HG03280 (cell line): ENCODE data around the gene ADGRA3.
"Not testable (repeated sequence)": the region's sequence is repeated elsewhere in the genome, so short reads cannot be mapped to it uniquely, and the experiment has no call there.

Source experiments
- ATAC-seq: cut with Tn5 transposase; IDR thresholded peaks from one replicate; pipeline ENCODE4 v1.9.1; 2021; ENCODE audit warnings: mild to moderate bottlenecking, moderate library complexity; ENCODE audit not compliant: unreplicated experiment

Gene ADGRA3

DNA sequence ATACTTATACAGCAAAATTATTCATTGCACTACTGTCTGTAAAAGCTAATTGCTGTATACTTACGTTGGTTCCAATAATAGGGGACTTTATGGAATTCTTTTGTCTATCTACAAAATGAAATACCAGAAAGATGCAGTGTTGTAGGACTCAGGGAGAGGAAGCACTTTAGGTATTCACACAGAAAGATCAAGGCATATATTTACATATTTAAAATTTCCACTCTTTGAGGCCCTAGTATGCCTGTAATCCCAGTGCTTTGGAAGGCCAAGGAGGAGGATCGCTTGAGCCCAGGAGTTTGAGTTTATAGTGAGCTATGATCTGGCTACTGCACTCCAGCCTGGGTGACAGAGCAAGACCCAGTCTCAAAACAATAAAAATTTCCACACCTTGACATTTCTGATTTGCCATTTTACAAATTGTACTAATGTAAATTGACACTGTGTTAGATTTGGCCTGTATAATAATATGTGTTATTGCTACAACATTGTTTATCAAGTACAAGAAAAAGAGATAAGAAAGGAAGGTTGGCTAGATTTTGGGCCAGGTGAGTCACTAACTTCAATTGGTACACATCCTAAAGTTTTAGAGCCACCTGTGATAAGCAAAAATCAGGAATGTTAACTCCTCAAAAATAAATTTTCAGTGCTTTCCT is 35.1 kb downstream of the ADGRA3 start:
- no peak for ATAC-seq

GRCh38 chr4:22478426-22478825 is 37.4 kb downstream of the ADGRA3 start:
- ATAC-seq, result no peak

- ATAC-seq, result no peak
These were observed 38.1 kb downstream of the ADGRA3 start for GRCh38 chr4:22477813-22478182.

- no peak for ATAC-seq
These were observed 38.6 kb downstream of the ADGRA3 start for GRCh38 chr4:22477136-22477812.

DNA sequence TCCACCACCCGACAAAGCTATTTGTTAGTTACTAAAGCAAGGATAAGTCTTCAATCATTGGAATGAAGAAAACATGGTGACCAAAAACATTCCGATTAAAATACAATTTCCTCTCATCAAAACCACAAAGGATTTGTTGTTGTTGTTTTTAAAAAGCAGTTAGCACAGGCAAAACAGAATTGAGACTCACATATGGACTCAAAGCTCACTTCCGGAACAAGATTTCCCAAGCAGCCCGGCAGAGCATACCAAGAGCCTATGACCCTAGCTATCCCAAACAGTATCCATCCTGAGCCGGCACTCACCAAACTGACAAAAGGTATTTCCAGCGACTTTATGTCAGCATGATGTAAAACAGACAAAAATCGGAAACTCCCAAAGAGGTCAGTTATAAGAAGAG is 39.9 kb downstream of the ADGRA3 start:
- no peak for ATAC-seq

GRCh38 chr4:22475311-22475646 is 40.6 kb downstream of the ADGRA3 start:
- ATAC-seq, result not testable (repeated sequence)

- no peak for ATAC-seq
These were observed 41.1 kb downstream of the ADGRA3 start for GRCh38 chr4:22474636-22475310.

- no peak for ATAC-seq
These were observed 42.6 kb downstream of the ADGRA3 start for GRCh38 chr4:22473268-22473667.

- no peak for ATAC-seq
These were observed 43.8 kb downstream of the ADGRA3 start for GRCh38 chr4:22471999-22472461.

DNA sequence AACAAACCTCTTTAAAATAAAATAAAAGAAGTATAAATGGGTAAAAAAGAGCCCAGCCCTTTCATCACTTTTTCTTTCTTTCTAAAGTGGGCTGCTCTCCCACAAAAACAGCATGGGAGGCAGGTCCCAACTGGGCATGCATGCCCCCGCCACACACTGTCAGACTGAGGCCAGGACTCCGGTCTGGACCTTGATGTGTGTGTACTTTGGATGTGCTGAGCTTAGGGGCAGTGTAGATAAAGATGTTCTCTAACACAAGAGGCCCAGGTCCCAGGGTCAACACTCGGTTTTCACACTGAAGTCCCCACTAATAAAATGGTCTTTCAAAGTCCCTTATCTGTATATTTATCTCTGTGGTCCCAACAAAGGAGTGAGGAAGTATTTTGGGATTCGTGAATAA is 44.4 kb downstream of the ADGRA3 start:
- ATAC-seq, result no peak

- no peak for ATAC-seq
These were observed 49.3 kb downstream of the ADGRA3 start for GRCh38 chr4:22466581-22466980.

GRCh38 chr4:22465996-22466395 is 49.9 kb downstream of the ADGRA3 start:
- ATAC-seq, result no peak

DNA sequence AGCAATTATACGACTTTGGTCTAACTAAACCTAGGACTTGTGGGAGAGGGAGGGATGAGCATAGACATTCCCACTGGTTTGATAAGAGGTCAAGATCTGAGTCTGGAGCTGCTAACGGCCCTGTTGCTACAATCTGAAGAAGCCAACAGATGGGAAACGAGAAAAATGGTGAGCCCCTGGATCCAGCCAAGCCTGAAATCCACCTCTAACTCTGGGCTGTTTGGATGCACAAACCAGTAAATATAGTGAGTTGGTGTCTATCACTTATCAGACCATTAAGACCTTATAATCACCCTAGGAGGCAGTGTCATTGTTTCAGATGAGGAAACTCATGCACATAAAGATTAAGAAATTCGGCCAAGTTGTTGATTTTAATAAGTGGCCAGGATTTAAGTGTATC is 50.5 kb downstream of the ADGRA3 start:
- no peak for ATAC-seq

DNA sequence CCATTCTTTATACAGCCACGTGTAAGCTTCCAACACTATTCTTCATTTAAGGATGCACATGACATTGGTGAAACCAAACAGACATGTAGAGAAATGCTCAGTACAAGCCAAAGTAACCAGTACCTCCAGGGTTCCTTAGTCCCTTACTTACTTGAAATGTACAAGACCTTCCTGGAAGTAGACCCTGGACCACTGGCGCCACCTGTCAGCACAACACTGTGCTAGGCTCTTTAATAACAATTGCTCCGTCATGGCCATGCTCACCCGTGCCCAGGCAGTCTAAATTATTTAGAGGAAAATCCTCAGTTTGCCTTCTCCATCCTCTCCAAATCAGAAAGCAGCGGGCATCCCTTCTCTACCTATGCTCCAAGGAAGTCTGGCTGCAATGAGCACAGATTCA is 52.7 kb downstream of the ADGRA3 start:
- ATAC-seq, result no peak

- ATAC-seq, result no peak
These were observed 53.2 kb downstream of the ADGRA3 start for GRCh38 chr4:22462688-22463087.

DNA sequence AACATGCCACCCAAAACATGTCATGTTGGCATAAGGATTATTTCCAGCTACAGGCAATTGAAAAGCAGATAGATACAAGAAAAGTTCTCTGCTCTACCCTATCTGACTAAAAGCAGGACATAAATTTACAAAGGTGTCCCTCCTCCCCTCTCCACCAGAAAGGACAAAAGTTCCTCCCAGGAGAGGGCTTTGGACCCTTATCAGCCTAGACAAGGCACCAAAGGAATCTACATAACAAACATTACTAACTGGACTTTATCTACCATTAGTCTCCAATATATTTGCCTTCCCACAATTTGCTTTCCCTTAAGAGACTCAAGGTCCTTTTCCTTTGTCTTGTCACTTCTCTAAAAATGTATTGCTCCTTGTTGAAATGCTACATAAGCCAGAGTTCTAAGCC is 55.6 kb downstream of the ADGRA3 start:
- no peak for ATAC-seq

GRCh38 chr4:22458098-22458497 is 57.8 kb downstream of the ADGRA3 start:
- ATAC-seq, result no peak

DNA sequence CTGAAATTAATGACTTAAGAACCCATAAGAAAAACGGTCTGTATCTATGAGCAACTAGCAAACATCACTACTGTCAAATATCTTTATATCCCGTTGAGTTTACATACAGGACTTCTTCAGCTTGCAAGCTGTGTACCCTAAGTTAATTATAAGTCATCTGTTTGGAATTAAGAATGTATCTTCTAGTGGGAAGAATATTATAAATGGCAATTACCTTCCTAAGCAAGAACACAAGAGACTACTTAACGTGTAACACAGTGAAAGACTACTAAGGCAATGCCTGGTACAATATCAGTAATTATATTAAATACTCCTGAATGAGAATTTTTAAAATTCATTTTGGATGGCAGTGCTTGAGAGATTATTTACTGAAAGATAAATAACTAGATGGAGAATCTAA is 58.5 kb downstream of the ADGRA3 start:
- ATAC-seq, result no peak

DNA sequence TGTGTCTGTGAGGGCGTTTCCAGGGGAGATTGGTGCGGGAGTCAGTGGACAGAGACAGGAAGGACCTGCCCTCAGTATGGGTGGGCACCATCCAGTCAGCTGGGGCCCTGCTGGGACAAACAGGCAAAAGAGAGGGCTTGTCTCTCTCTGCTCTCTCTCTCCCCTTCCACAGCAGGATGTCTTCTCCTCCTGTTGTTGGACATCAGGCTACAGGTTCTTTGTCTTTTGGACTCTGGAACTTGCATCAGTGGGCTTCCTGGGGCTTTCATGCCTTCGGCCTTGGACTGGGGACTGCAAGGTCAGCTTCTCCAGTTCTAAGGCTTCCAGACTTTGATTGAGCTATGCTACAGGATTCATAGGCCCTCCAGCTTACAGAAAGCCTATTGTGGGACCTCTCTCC is 59.6 kb downstream of the ADGRA3 start:
- ATAC-seq, result no peak

DNA sequence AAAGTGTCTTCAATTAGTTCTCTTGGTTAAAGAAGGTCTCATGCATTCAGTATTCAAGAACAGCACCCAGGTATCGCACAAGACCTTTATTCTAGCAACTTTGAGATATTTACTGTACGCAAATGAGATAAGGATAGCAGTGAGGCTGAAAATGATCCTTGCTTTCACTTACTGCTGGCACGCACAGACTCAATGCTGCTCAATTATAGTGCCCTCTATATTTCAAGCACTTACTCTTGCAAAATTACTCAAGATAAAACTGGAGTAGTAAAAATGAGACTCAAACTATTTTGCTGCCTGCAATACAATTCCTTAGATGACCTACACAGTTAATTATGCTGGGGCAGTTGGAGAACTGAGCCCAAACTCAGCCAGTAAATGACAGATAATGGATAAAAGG is 60.9 kb downstream of the ADGRA3 start:
- no peak for ATAC-seq

DNA sequence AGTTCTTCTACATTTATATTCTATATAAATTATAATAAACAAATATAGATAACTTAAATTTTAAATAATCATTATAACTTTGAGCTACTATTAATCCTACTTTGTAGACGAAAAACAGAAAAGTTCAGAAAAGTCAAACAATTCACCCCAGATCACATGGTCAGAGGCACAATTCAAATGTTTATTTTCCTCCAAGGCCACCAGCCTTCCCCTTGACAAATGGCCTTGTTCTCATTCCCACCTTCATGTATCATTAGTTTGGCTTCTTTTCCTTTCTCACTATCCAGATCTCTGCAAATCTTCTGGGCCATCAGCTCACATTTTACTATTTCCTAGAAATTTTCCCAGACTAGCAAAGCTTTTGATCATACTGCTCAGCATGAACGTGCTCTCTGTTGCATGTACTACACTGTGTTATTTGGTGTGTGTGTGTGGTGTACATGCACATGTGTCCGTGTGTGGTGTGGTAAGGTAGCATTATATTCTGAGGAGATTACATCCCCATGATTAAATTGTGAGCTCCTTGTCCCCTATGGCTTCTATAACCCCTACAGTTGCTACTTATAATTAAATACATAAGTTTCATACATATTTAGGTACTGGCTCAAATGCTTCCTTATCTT is 61.5 kb downstream of the ADGRA3 start:
- no peak for ATAC-seq

DNA sequence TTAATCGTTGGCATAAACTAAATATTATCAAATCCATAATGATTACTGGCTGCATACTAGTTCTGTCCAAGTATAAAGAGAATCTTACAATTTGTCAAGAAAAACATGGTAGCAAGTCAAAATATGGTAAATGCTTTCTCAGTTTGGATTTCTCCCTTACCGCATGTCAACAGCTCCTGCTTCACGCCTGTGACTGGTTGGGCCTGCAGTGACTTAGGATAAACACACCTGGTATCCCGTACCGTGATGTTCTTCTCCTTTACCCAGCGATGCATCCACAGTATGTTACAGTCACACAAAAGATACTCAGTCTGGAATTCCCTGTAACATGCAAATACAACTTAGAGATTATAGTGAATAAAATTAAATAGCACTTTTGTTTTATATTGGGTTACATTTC is 71.1 kb downstream of the ADGRA3 start:
- ATAC-seq, result no peak
